Brain microvascular endothelial cell (primary cell): ENCODE results near the gene SUCNR1.

ENCODE experiments used
- DNase-seq: peaks from one replicate; pipeline ENCODE4 v3.0.0-alpha.2; 2020
- H3K27ac ChIP-seq: fragments of 250-450 bp; sonication (Bioruptor Pico); 2 replicates; pipeline ENCODE4 v1.5.1; 2020; ENCODE audit warnings: mild to moderate bottlenecking, moderate library complexity
- H3K27me3 ChIP-seq: fragments of 250-450 bp; sonication (Bioruptor Pico); replicated peaks from 2 replicates; pipeline ENCODE4 v1.5.1; 2020; ENCODE audit warnings: mild to moderate bottlenecking
- H3K36me3 ChIP-seq: fragments of 250-450 bp; sonication (Bioruptor Pico); replicated peaks from 2 replicates; pipeline ENCODE4 v1.5.1; 2020; ENCODE audit warnings: mild to moderate bottlenecking
- H3K4me3 ChIP-seq: 2 replicates; pipeline ENCODE4 v1.5.1; 2011; ENCODE audit warnings: low read depth, mild to moderate bottlenecking, control low read depth, low read length, moderate library complexity
- in situ Hi-C: cut with HindIII; loops from 2 replicates; pipeline ENCODE4 v1.10.0; 2017; ENCODE audit warnings: low sequenced_read_pairs, low pct_ligation_motif_present
- TF ChIP-seq, protein P1 (sequence below): IDR thresholded peaks from 2 replicates; pipeline ENCODE4 v1.5.1; 2011; ENCODE audit warnings: low read depth, mild to moderate bottlenecking, moderate library complexity, low read length, control low read depth, inconsistent platforms; ENCODE audit errors: missing control alignments

The SUCNR1 gene

GRCh38 chr3:151856641-151857040 is 16.8 kb upstream of the SUCNR1 start:
- DNase-seq = no peak
- TF ChIP-seq, protein P1, sequence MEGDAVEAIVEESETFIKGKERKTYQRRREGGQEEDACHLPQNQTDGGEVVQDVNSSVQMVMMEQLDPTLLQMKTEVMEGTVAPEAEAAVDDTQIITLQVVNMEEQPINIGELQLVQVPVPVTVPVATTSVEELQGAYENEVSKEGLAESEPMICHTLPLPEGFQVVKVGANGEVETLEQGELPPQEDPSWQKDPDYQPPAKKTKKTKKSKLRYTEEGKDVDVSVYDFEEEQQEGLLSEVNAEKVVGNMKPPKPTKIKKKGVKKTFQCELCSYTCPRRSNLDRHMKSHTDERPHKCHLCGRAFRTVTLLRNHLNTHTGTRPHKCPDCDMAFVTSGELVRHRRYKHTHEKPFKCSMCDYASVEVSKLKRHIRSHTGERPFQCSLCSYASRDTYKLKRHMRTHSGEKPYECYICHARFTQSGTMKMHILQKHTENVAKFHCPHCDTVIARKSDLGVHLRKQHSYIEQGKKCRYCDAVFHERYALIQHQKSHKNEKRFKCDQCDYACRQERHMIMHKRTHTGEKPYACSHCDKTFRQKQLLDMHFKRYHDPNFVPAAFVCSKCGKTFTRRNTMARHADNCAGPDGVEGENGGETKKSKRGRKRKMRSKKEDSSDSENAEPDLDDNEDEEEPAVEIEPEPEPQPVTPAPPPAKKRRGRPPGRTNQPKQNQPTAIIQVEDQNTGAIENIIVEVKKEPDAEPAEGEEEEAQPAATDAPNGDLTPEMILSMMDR = no peak
- Histone ChIP-seq H3K4me3 (no peak overlapping the region), H3K27ac (no peak overlapping the region), H3K36me3 (no peaks in the 10 kb centered on the region), H3K27me3 (no peaks in the 10 kb centered on the region)
- in situ Hi-C loops = no loop called here

DNA sequence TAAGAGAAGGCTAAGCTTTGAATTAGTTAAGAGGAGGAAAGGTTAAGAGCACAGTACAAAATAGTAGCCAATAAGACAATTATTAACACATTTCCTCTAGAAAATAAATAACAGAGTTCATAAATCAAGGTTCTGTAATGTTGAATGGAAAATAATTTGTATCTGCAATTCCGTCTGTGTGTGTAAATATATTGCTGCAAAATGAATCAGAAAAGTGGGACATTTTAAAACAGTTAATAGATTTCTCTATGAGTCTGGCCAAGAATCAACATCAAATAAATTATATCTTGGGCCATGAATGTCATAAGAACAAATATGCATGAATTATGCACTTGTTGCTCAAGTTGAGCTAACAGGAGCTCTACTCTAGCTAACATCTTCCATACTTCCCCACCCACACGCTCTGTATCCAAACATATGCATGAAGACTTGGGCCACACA is 14.2 kb upstream of the SUCNR1 start:
- TF ChIP-seq, protein P1 = no peak
- no peak overlapping the region for H3K4me3 ChIP-seq
- no peaks in the 10 kb centered on the region for H3K27me3 ChIP-seq
- no peak overlapping the region for H3K27ac ChIP-seq
- H3K36me3 ChIP-seq = no peaks in the 10 kb centered on the region
- in situ Hi-C loops = no loop called here
- DNase-seq = no peak

DNA sequence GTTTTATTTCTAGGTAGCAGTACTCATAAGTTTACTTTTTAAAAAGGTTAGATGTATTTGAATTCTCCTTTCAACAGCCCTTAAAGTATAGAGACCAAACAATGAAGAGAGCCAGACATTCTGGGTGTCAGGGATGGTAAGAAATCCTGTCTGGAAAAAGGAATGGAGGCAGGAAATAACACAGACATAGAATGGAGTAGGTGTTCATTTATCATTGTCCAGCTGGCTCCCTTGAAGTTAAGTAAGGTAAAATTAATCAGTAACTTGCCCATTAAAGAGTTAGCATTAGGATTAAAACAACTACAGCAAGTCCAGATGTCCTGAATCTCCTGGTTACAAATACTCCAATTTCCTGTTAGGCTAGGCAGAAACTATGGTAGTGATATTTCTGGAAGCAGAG is 13.5 kb upstream of the SUCNR1 start:
- in situ Hi-C loops = no loop called here
- TF ChIP-seq, protein P1 = no peak
- no peaks in the 10 kb centered on the region for H3K36me3 ChIP-seq
- H3K27me3 ChIP-seq = no peaks in the 10 kb centered on the region
- no peak for DNase-seq
- H3K27ac ChIP-seq = no peak overlapping the region
- no peak overlapping the region for H3K4me3 ChIP-seq

GRCh38 chr3:151863611-151864010 is 9.8 kb upstream of the SUCNR1 start:
- H3K36me3 ChIP-seq = no peaks in the 10 kb centered on the region
- H3K27me3 ChIP-seq = no peaks in the 10 kb centered on the region
- DNase-seq = peak; percentile 51
- TF ChIP-seq, protein P1 = no peak
- in situ Hi-C loops = no loop called here
- H3K27ac ChIP-seq = peak overlapping the region; percentile 63
- H3K4me3 ChIP-seq = no peak overlapping the region

GRCh38 chr3:151864423-151865101 is 8.9 kb upstream of the SUCNR1 start:
- no peak overlapping the region for H3K4me3 ChIP-seq
- in situ Hi-C loops = no loop called here
- H3K27ac ChIP-seq = peak overlapping the region; percentile 63
- H3K36me3 ChIP-seq = no peaks in the 10 kb centered on the region
- peak; percentile 22 for DNase-seq
- TF ChIP-seq, protein P1 = no peak
- H3K27me3 ChIP-seq = no peaks in the 10 kb centered on the region
